ENCODE measurements around the gene SEC24C.
"Not testable (repeated sequence)": the region's sequence is repeated elsewhere in the genome, so short reads cannot be mapped to it uniquely, and the experiment has no call there.

The SEC24C gene, protein sequence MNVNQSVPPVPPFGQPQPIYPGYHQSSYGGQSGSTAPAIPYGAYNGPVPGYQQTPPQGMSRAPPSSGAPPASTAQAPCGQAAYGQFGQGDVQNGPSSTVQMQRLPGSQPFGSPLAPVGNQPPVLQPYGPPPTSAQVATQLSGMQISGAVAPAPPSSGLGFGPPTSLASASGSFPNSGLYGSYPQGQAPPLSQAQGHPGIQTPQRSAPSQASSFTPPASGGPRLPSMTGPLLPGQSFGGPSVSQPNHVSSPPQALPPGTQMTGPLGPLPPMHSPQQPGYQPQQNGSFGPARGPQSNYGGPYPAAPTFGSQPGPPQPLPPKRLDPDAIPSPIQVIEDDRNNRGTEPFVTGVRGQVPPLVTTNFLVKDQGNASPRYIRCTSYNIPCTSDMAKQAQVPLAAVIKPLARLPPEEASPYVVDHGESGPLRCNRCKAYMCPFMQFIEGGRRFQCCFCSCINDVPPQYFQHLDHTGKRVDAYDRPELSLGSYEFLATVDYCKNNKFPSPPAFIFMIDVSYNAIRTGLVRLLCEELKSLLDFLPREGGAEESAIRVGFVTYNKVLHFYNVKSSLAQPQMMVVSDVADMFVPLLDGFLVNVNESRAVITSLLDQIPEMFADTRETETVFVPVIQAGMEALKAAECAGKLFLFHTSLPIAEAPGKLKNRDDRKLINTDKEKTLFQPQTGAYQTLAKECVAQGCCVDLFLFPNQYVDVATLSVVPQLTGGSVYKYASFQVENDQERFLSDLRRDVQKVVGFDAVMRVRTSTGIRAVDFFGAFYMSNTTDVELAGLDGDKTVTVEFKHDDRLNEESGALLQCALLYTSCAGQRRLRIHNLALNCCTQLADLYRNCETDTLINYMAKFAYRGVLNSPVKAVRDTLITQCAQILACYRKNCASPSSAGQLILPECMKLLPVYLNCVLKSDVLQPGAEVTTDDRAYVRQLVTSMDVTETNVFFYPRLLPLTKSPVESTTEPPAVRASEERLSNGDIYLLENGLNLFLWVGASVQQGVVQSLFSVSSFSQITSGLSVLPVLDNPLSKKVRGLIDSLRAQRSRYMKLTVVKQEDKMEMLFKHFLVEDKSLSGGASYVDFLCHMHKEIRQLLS

GRCh38 chr10:73743905-73744663 lies at the start of gene SEC24C:
SEC24C (plus strand) TSS chr10:73744372; CDS start chr10:73746833, 2,461 bp downstream.
- Mint-ChIP-seq H3K4me1 (ENCODE audit: low read depth) (peaks cover 33% of the 10 kb centered on the region), H3K27ac (peak within 1 kb of the TSS; percentile 100), H3K4me3 (peak within 1 kb of the TSS; percentile 96), H3K27me3 (no peaks in the 10 kb centered on the region), H3K36me3 (peaks cover 11% of the 10 kb centered on the region), H3K9me3 (ENCODE audit: low read depth) (no peaks in the 10 kb centered on the region)

DNA sequence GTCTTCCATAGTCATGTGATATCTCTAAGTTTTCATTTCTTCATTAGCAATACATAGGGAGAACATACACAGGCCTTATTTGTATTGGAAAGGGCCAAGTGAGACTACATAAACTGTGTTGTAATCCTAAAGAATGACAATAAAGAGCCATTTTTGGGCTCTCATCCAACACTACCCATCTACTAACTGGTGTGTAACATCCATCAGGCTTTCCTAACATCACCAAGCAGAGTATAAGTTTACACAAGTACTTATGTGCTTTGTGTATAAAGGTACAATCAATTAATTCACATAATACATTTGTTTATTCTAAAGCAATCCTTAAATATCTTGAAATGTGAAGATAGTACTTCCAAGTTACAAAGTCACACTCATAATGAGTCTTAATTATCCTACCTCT lies 48.9 kb upstream of the SEC24C start:
- not testable (repeated sequence) for H3K4me1 Mint-ChIP-seq (ENCODE audit: low read depth); H3K27me3 Mint-ChIP-seq; H3K4me3 Mint-ChIP-seq; H3K36me3 Mint-ChIP-seq; H3K27ac Mint-ChIP-seq; H3K9me3 Mint-ChIP-seq (ENCODE audit: low read depth)

- not testable (repeated sequence) for H3K27me3 Mint-ChIP-seq; H3K4me3 Mint-ChIP-seq; H3K4me1 Mint-ChIP-seq (ENCODE audit: low read depth); H3K9me3 Mint-ChIP-seq (ENCODE audit: low read depth); H3K27ac Mint-ChIP-seq; H3K36me3 Mint-ChIP-seq
Observed at GRCh38 chr10:73697675-73698159, 46.5 kb upstream of the SEC24C start, which contains the start of gene AGAP5. AGAP5 (minus strand) TSS chr10:73698109; CDS start chr10:73697755, 354 bp downstream.

DNA sequence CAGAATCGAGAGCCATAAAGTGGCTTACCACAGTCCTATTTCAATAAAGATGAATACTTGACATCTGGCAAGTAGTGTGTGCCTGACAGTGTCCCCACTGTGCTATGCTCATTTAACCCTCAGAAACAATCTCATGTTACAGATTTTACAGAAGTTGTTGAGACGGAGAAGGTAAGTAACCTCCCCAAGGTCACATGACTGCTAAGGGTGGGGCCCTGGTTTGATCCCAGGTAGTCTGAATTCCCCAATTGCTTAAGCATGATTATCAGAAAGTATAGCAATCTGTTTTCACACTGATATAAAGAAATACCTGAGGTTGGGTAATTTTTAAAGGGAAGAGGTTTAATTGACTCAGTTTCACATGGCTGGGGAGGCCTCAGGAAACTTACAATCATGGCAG lies 45.4 kb upstream of the SEC24C start:
- H3K9me3 Mint-ChIP-seq (ENCODE audit: low read depth); H3K36me3 Mint-ChIP-seq; H3K27ac Mint-ChIP-seq; H3K4me1 Mint-ChIP-seq (ENCODE audit: low read depth); H3K27me3 Mint-ChIP-seq; H3K4me3 Mint-ChIP-seq: not testable (repeated sequence)

- H3K36me3 Mint-ChIP-seq; H3K27me3 Mint-ChIP-seq; H3K27ac Mint-ChIP-seq; H3K4me1 Mint-ChIP-seq (ENCODE audit: low read depth); H3K4me3 Mint-ChIP-seq; H3K9me3 Mint-ChIP-seq (ENCODE audit: low read depth): not testable (repeated sequence)
Observed at GRCh38 chr10:73703924-73704323, 40.2 kb upstream of the SEC24C start.

GRCh38 chr10:73705506-73706072 lies 38.6 kb upstream of the SEC24C start:
- H3K4me3 Mint-ChIP-seq; H3K27me3 Mint-ChIP-seq; H3K4me1 Mint-ChIP-seq (ENCODE audit: low read depth); H3K9me3 Mint-ChIP-seq (ENCODE audit: low read depth); H3K27ac Mint-ChIP-seq; H3K36me3 Mint-ChIP-seq: not testable (repeated sequence)

- not testable (repeated sequence) for H3K4me1 Mint-ChIP-seq (ENCODE audit: low read depth); H3K27me3 Mint-ChIP-seq; H3K4me3 Mint-ChIP-seq; H3K36me3 Mint-ChIP-seq; H3K27ac Mint-ChIP-seq; H3K9me3 Mint-ChIP-seq (ENCODE audit: low read depth)
Observed at GRCh38 chr10:73706488-73706887, 37.7 kb upstream of the SEC24C start.

DNA sequence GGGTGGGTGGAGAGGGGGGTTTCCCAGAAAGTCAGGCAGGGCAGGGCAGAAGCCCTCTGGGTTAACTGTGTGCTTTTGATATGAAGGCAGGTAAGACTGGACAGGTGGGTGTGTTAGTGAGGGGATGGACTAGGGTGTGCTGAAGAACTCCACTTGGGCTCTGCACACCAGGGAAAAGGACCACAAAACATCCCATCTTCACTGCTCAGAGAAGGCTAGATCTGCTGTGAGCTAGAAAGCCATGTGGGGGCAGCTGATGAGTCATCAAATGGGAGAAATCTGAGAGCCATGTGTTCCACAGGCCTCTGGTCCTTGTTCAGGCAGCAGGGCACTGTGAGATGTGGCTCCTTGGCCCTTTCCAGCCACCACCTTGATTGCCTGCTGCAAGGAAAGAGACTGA lies 36.5 kb upstream of the SEC24C start:
- H3K4me1 Mint-ChIP-seq (ENCODE audit: low read depth); H3K27me3 Mint-ChIP-seq; H3K9me3 Mint-ChIP-seq (ENCODE audit: low read depth); H3K4me3 Mint-ChIP-seq; H3K36me3 Mint-ChIP-seq: not testable (repeated sequence)
- H3K27ac Mint-ChIP-seq: peak overlapping the region; percentile 58

- H3K4me1 Mint-ChIP-seq (ENCODE audit: low read depth); H3K27me3 Mint-ChIP-seq; H3K36me3 Mint-ChIP-seq: not testable (repeated sequence)
Observed at GRCh38 chr10:73708122-73708521, 36.0 kb upstream of the SEC24C start.

GRCh38 chr10:73711683-73712082 lies 32.5 kb upstream of the SEC24C start:
- H3K27me3 Mint-ChIP-seq; H3K4me1 Mint-ChIP-seq (ENCODE audit: low read depth); H3K4me3 Mint-ChIP-seq; H3K27ac Mint-ChIP-seq; H3K9me3 Mint-ChIP-seq (ENCODE audit: low read depth); H3K36me3 Mint-ChIP-seq: not testable (repeated sequence)

More at GRCh38 chr10:73708122-73708521, 36.0 kb upstream of the SEC24C start:
- not testable (repeated sequence) for H3K4me3 Mint-ChIP-seq; H3K9me3 Mint-ChIP-seq (ENCODE audit: low read depth); H3K27ac Mint-ChIP-seq

- not testable (repeated sequence) for H3K36me3 Mint-ChIP-seq; H3K4me3 Mint-ChIP-seq; H3K27ac Mint-ChIP-seq; H3K27me3 Mint-ChIP-seq; H3K9me3 Mint-ChIP-seq (ENCODE audit: low read depth); H3K4me1 Mint-ChIP-seq (ENCODE audit: low read depth)
Observed at GRCh38 chr10:73713912-73714311, 30.3 kb upstream of the SEC24C start.

- not testable (repeated sequence) for H3K4me3 Mint-ChIP-seq, H3K36me3 Mint-ChIP-seq, H3K27me3 Mint-ChIP-seq
Observed at GRCh38 chr10:73714483-73714882, 29.7 kb upstream of the SEC24C start.

DNA sequence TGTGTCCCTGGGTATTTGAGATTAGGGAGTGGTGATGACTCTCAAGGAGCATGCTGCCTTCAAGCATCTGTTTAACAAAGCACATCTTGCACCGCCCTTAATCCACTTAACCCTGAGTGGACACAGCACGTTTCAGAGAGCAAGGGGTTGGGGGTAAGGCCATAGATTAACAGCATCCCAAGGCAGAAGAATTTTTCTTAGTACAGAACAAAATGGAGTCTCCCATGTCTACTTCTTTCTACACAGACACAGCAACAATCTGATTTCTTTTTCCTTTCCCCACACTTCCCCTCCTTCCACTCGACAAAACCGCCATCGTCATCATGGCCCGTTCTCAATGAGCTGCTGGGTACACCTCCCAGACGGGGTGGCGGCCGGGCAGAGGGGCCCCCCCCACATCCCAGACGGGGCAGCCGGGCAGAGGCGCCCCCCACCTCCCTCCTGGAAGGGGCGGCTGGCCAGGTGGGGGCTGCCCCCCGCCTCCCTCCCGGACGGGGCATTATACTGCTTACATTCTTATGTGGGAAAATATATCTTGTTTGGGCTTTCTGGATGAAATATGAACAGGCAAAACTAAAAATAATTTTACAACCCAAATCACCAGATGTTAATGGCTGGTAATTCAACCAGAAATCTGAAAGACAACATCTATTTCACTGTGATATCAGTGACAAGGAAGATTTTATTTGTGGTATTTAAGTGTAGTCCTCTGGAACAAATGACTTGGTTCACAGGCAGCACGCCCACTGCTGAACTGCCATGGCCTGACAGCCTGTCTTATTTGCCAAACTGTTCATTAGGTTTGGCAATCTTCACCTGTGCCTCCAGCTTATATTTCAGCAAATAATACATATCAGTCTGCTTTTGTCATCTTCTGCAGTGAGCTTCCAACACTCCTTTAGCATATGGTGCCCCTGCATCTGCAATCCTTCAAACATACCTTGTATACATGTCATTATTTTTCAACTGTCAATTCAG lies 28.7 kb upstream of the SEC24C start:
- H3K36me3 Mint-ChIP-seq; H3K9me3 Mint-ChIP-seq (ENCODE audit: low read depth); H3K4me3 Mint-ChIP-seq; H3K4me1 Mint-ChIP-seq (ENCODE audit: low read depth); H3K27me3 Mint-ChIP-seq; H3K27ac Mint-ChIP-seq: not testable (repeated sequence)

More at GRCh38 chr10:73714483-73714882, 29.7 kb upstream of the SEC24C start:
- H3K4me1 Mint-ChIP-seq (ENCODE audit: low read depth); H3K27ac Mint-ChIP-seq; H3K9me3 Mint-ChIP-seq (ENCODE audit: low read depth): not testable (repeated sequence)
